A375 (cell line): Measurements from ENCODE around the gene CPA4. TPM values are rescaled to one million over a fixed set of nuclear protein-coding genes. Genes with fewer than 3 reads are reported as not detected.

ENCODE experiments used
- total RNA-seq: library from RNA; depleted of rRNA; stranded (reverse); fragments of >200 nt; shearing (Covaris generic); gene quantifications from 2 replicates; pipeline ENCODE4 v1.2.3, GENCODE V29; 2014; rRNA removed

CPA4 gene, protein sequence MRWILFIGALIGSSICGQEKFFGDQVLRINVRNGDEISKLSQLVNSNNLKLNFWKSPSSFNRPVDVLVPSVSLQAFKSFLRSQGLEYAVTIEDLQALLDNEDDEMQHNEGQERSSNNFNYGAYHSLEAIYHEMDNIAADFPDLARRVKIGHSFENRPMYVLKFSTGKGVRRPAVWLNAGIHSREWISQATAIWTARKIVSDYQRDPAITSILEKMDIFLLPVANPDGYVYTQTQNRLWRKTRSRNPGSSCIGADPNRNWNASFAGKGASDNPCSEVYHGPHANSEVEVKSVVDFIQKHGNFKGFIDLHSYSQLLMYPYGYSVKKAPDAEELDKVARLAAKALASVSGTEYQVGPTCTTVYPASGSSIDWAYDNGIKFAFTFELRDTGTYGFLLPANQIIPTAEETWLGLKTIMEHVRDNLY
- 22.0 and 34.8 TPM in 2 replicates for total RNA-seq

DNA sequence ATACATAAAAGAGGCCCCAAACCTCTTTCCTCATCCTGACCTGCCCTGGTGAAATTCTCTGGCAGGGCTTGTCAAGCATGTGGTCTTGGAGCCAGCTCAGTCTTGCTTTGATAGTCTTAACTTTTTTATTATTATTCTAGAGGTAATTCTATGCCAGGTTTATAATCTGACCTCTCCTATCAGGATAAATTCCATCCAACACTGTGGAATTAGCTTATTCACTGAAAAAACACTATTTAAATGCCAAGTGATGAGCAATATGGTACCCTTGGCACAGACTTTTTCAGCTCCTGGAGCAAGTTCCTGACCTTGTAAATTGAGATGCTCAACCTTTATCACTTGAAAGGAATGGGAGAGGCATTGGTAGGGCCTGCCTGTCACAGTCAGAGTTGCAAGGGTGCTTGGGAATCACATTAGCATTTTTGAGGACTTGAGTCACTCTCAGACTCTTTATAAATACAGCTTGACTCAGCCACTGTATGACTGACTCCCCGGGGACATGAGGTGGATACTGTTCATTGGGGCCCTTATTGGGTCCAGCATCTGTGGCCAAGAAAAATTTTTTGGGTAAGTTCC lies at the start of gene CPA4:
Gene CPA4 (plus strand): TSS at position 480 of the 576 bp plus-strand sequence. CDS start 20 bp downstream, at position 500.

GRCh38 chr7:130266258-130266960 lies 26.6 kb upstream of the CPA4 start, which contains the start of gene CPA2:
Gene CPA2, plus strand, starts transcription at chr7:130266863. Its CDS starts 19 bp downstream, at chr7:130266882.

GRCh38 chr7:130344271-130344866 lies 51.4 kb downstream of the CPA4 start, which contains the start of gene CPA5:
Gene CPA5, plus strand, starts transcription at chr7:130344816. Its CDS starts 1,670 bp downstream, at chr7:130346486.

Other genes starting within 250 kb of the CPA4 start
- 19.9 and 20.0 TPM in 2 replicates for gene ZC3HC1, start 241.8 kb upstream of the CPA4 start, total RNA-seq
- 11.2 and 16.3 TPM in 2 replicates for gene KLHDC10, start 222.6 kb upstream of the CPA4 start, total RNA-seq
- gene TMEM209, start 87.8 kb upstream of the CPA4 start, total RNA-seq = 24.3 and 25.1 TPM in 2 replicates
- not detected in 2 replicates for gene SSMEM1, start 85.3 kb upstream of the CPA4 start, total RNA-seq
- 0.48 TPM in 1 of 2 replicates, not detected in the other for gene CPA2, start 26.3 kb upstream of the CPA4 start, total RNA-seq
- gene CPA5, start 51.7 kb downstream of the CPA4 start, total RNA-seq = 0.11 TPM in 1 of 2 replicates, not detected in the other
- not detected in 2 replicates for gene CPA1, start 87.3 kb downstream of the CPA4 start, total RNA-seq
- 16.2 and 22.3 TPM in 2 replicates for gene CEP41, start 147.9 kb downstream of the CPA4 start, total RNA-seq
- gene MEST, start 198.9 kb downstream of the CPA4 start, total RNA-seq = 2.6 and 3.6 TPM in 2 replicates